Activated T-helper 1 cell treated with anti-CD3 and anti-CD28 coated beads, Interleukin-12 subunit alpha, Interleukin-12 subunit beta, Interleukin-2, Interleukin-4 antibody, amounts not matched to agents 30 ng/mL and 10 ng/mL and 1 ng/mL, durations not matched to agents 14 hours and 24 hours and 36 hours (primary cell): ENCODE results near the gene SPATA24. TPM values are rescaled to one million over a fixed set of nuclear protein-coding genes. Genes with fewer than 3 reads are reported as not detected.

Experiments
- DNase-seq: peaks from one replicate; pipeline ENCODE4 v3.0.0; 2021; ENCODE audit warnings: low spot score
- H3K27ac Mint-ChIP-seq: one replicate; pipeline ENCODE4 v1.8.0; 2021; ENCODE audit warnings: mild to moderate bottlenecking, mixed read lengths
- H3K27me3 Mint-ChIP-seq: one replicate; pipeline ENCODE4 v1.8.0; 2022; ENCODE audit warnings: mild to moderate bottlenecking, moderate library complexity, mixed read lengths; ENCODE audit not compliant: insufficient read depth
- H3K36me3 Mint-ChIP-seq: one replicate; pipeline ENCODE4 v1.8.0; 2021; ENCODE audit warnings: low read depth, mixed read lengths
- H3K4me1 Mint-ChIP-seq: one replicate; pipeline ENCODE4 v1.8.0; 2021; ENCODE audit warnings: low read depth, mixed read lengths
- H3K4me3 Mint-ChIP-seq: one replicate; pipeline ENCODE4 v1.8.0; 2021; ENCODE audit warnings: mild to moderate bottlenecking, moderate library complexity, mixed read lengths
- H3K9me3 Mint-ChIP-seq: one replicate; pipeline ENCODE4 v1.8.0; 2021; ENCODE audit warnings: mixed read lengths
- intact Hi-C: fragments of 100-400 bp; cut with micrococcal nuclease; formaldehyde crosslinking; loops from one replicate; pipeline ENCODE4 v1.15.1; 2024
- total RNA-seq: library from RNA; stranded (reverse); gene quantifications from 2 replicates; pipeline ENCODE4 v1.2.3, GENCODE V29; 2022

The SPATA24 gene
- total RNA-seq, 1 donor from 2014 or later, result 5.3 TPM

- Mint-ChIP-seq H3K36me3 (peaks cover 27% of the 10 kb centered on the region), H3K27me3 (no peaks in the 10 kb centered on the region), H3K27ac (no peak overlapping the region), H3K4me3 (no peak overlapping the region), H3K4me1 (peaks cover 10% of the 10 kb centered on the region), H3K9me3 (no peaks in the 10 kb centered on the region)
- intact Hi-C loops, result no loop called here
- no peak for DNase-seq
Observed at GRCh38 chr5:139431706-139432105, 27.8 kb upstream of the SPATA24 start.

- Mint-ChIP-seq H3K27me3 (no peaks in the 10 kb centered on the region), H3K4me1 (peaks cover 10% of the 10 kb centered on the region), H3K4me3 (no peak overlapping the region), H3K36me3 (peaks cover 34% of the 10 kb centered on the region), H3K9me3 (no peaks in the 10 kb centered on the region), H3K27ac (no peak overlapping the region)
- DNase-seq, result no peak
- intact Hi-C loops, result no loop called here
Observed at GRCh38 chr5:139430015-139430414, 26.1 kb upstream of the SPATA24 start.

- H3K4me3 Mint-ChIP-seq, result no peak overlapping the region
- intact Hi-C loops, result no loop called here
- H3K27ac Mint-ChIP-seq, result no peak overlapping the region
- no peaks in the 10 kb centered on the region for H3K9me3 Mint-ChIP-seq
- peaks cover 42% of the 10 kb centered on the region for H3K36me3 Mint-ChIP-seq
- peaks cover 24% of the 10 kb centered on the region for H3K4me1 Mint-ChIP-seq
- DNase-seq, result no peak
- no peaks in the 10 kb centered on the region for H3K27me3 Mint-ChIP-seq
Observed at GRCh38 chr5:139426203-139426885, 22.5 kb upstream of the SPATA24 start.

GRCh38 chr5:139425497-139425896 is 21.6 kb upstream of the SPATA24 start:
- intact Hi-C loops, result no loop called here
- H3K4me3 Mint-ChIP-seq, result no peak overlapping the region
- no peaks in the 10 kb centered on the region for H3K9me3 Mint-ChIP-seq
- H3K27ac Mint-ChIP-seq, result no peak overlapping the region
- peaks cover 24% of the 10 kb centered on the region for H3K4me1 Mint-ChIP-seq
- peaks cover 41% of the 10 kb centered on the region for H3K36me3 Mint-ChIP-seq
- no peak for DNase-seq
- no peaks in the 10 kb centered on the region for H3K27me3 Mint-ChIP-seq

GRCh38 chr5:139422307-139422893 is 18.5 kb upstream of the SPATA24 start:
- no peaks in the 10 kb centered on the region for H3K9me3 Mint-ChIP-seq
- peaks cover 22% of the 10 kb centered on the region for H3K4me1 Mint-ChIP-seq
- H3K4me3 Mint-ChIP-seq, result no peak overlapping the region
- peaks cover 46% of the 10 kb centered on the region for H3K36me3 Mint-ChIP-seq
- peak overlapping the region; percentile 26 for H3K27ac Mint-ChIP-seq
- DNase-seq, result peak; percentile 54
- intact Hi-C loops, result loop anchor here (1.0 to 5.0 kb wide), 10 partner anchors 17 to 343 kb away; partner anchors contain the start of genes DNAJC18, SPATA24, STING1 and UBE2D2
- H3K27me3 Mint-ChIP-seq, result no peaks in the 10 kb centered on the region

- Mint-ChIP-seq H3K27me3 (no peaks in the 10 kb centered on the region), H3K4me1 (peaks cover 50% of the 10 kb centered on the region), H3K27ac (peak overlapping the region; percentile 6), H3K36me3 (peaks cover 40% of the 10 kb centered on the region), H3K9me3 (no peaks in the 10 kb centered on the region), H3K4me3 (no peak overlapping the region)
- intact Hi-C loops, result loop anchor here (5.0 to 10.0 kb wide), 3 partner anchors 158 to 325 kb away; no protein-coding TSS in a partner anchor
- DNase-seq, result no peak
Observed at GRCh38 chr5:139419226-139420192, 15.6 kb upstream of the SPATA24 start.

GRCh38 chr5:139418793-139419192 is 14.9 kb upstream of the SPATA24 start:
- no peaks in the 10 kb centered on the region for H3K9me3 Mint-ChIP-seq
- H3K4me1 Mint-ChIP-seq, result peaks cover 54% of the 10 kb centered on the region
- H3K36me3 Mint-ChIP-seq, result peaks cover 37% of the 10 kb centered on the region
- H3K4me3 Mint-ChIP-seq, result no peak overlapping the region
- H3K27ac Mint-ChIP-seq, result no peak overlapping the region
- no peaks in the 10 kb centered on the region for H3K27me3 Mint-ChIP-seq
- intact Hi-C loops, result loop anchor here (10.0 kb wide), 1 partner anchor 326 kb away; no protein-coding TSS in a partner anchor
- no peak for DNase-seq

GRCh38 chr5:139417214-139417613 is 13.3 kb upstream of the SPATA24 start:
- Mint-ChIP-seq H3K4me3 (no peak overlapping the region), H3K36me3 (peaks cover 43% of the 10 kb centered on the region), H3K27me3 (no peaks in the 10 kb centered on the region), H3K9me3 (no peaks in the 10 kb centered on the region), H3K27ac (peak overlapping the region; percentile 94), H3K4me1 (peaks cover 61% of the 10 kb centered on the region)
- intact Hi-C loops, result loop anchor here (10.0 kb wide), 1 partner anchor 328 kb away; no protein-coding TSS in a partner anchor
- DNase-seq, result no peak

GRCh38 chr5:139416651-139417050 is 12.8 kb upstream of the SPATA24 start:
- Mint-ChIP-seq H3K9me3 (no peaks in the 10 kb centered on the region), H3K27ac (peak overlapping the region; percentile 94), H3K36me3 (peaks cover 46% of the 10 kb centered on the region), H3K4me1 (peaks cover 64% of the 10 kb centered on the region), H3K27me3 (no peaks in the 10 kb centered on the region), H3K4me3 (no peak overlapping the region)
- no peak for DNase-seq
- intact Hi-C loops, result loop anchor here (10.0 kb wide), 1 partner anchor 328 kb away; no protein-coding TSS in a partner anchor

GRCh38 chr5:139415869-139416268 is 12.0 kb upstream of the SPATA24 start:
- Mint-ChIP-seq H3K4me1 (peaks cover 69% of the 10 kb centered on the region), H3K9me3 (no peaks in the 10 kb centered on the region), H3K27me3 (no peaks in the 10 kb centered on the region), H3K36me3 (peaks cover 46% of the 10 kb centered on the region), H3K27ac (peak overlapping the region; percentile 94), H3K4me3 (peak overlapping the region; percentile 73)
- DNase-seq, result no peak
- intact Hi-C loops, result loop anchor here (1.0 to 10.0 kb wide), 10 partner anchors 12 to 329 kb away; partner anchors contain the start of genes DNAJC18, SPATA24 and UBE2D2

- no peaks in the 10 kb centered on the region for H3K27me3 Mint-ChIP-seq
- no peak for DNase-seq
- peaks cover 69% of the 10 kb centered on the region for H3K4me1 Mint-ChIP-seq
- intact Hi-C loops, result loop anchor here (1.0 to 10.0 kb wide), 10 partner anchors 11 to 329 kb away; partner anchors contain the start of genes DNAJC18, SPATA24 and UBE2D2
- H3K27ac Mint-ChIP-seq, result peak overlapping the region; percentile 94
- no peaks in the 10 kb centered on the region for H3K9me3 Mint-ChIP-seq
- peaks cover 44% of the 10 kb centered on the region for H3K36me3 Mint-ChIP-seq
- peak overlapping the region; percentile 73 for H3K4me3 Mint-ChIP-seq
Observed at GRCh38 chr5:139415221-139415861, 11.5 kb upstream of the SPATA24 start.

- Mint-ChIP-seq H3K36me3 (peaks cover 41% of the 10 kb centered on the region), H3K27me3 (no peaks in the 10 kb centered on the region), H3K4me1 (peaks cover 72% of the 10 kb centered on the region), H3K27ac (peak overlapping the region; percentile 94), H3K9me3 (no peaks in the 10 kb centered on the region), H3K4me3 (peak overlapping the region; percentile 73)
- intact Hi-C loops, result loop anchor here (1.0 to 10.0 kb wide), 10 partner anchors 10 to 330 kb away; partner anchors contain the start of genes DNAJC18, SPATA24 and UBE2D2
- no peak for DNase-seq
Observed at GRCh38 chr5:139414581-139415130, 10.8 kb upstream of the SPATA24 start.
